Stimulated activated CD8-positive, alpha-beta memory T cell treated with anti-CD3 and anti-CD28 coated beads, Interleukin-12 subunit alpha, Interleukin-12 subunit beta, amount 100 ng/mL, for 1 hour (primary cell): ENCODE data around the gene FAM168A.
A peak's percentile ranks its signal among the peaks of the same experiment; 100 is the strongest.

Source experiments
- DNase-seq: peaks from one replicate; pipeline ENCODE4 v3.0.0-alpha.2; 2020; ENCODE audit warnings: low read depth

The FAM168A gene

DNA sequence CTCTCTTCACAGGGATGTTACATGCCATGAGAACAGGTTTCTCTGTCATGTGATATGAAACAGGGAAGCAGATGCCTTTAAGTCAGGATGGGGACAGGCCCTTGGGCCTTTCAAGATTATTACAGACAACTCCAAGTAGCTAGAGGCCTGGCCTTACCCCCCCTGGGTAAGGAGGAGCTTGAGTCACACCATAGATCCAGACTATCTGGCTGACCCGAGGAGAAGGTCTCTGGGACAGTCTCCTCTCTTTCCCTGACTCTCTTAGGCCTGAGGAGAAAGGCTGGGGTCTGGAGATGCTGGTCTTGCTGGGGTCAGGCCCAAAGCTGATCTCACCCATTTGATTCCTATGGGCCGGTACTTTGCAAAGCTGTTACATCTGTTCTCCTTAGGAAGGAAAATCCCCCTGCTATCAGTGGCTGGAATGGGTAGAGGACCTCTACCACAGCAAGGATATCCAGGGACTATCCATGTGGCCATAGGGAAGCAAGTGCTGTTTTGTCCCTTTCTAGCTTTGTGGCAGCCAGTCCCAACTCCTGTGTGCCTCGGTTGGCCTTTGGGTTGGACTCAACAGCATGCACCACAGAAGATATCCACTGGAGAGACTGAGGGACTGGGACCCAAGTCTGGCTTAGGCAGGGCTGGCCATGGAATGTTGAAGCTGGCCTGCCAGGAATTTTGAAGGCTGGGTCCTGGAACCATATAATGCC lies 196.5 kb downstream of the FAM168A start:
- no peak for DNase-seq

- DNase-seq: no peak
Observed at GRCh38 chr11:73400293-73400692, 197.6 kb downstream of the FAM168A start.

GRCh38 chr11:73399636-73400035 lies 198.3 kb downstream of the FAM168A start:
- no peak for DNase-seq

- no peak for DNase-seq
Observed at GRCh38 chr11:73399159-73399590, 198.7 kb downstream of the FAM168A start.

- DNase-seq: no peak
Observed at GRCh38 chr11:73398721-73399120, 199.2 kb downstream of the FAM168A start.

DNA sequence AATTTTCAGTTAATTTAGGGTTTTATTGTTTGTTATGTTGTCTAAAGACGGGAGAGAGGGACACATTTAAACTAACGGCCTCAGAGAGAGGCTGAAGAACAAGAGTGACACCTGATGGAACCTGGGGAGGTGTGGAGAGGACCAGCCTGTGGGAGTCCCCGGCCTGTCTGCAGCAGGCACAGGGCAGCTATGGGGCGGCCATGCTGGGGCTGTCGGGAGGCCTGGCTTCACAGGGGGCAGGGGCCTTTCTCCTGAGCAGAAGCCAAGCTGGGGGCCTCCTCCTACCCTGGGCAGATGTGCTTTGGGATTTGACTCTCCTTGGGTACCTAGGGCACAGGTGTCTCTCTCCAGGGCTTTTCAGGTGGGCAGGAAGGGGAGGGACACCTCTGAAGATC lies 199.8 kb downstream of the FAM168A start:
- no peak for DNase-seq

GRCh38 chr11:73397468-73398131 lies 200.3 kb downstream of the FAM168A start:
- no peak for DNase-seq

DNA sequence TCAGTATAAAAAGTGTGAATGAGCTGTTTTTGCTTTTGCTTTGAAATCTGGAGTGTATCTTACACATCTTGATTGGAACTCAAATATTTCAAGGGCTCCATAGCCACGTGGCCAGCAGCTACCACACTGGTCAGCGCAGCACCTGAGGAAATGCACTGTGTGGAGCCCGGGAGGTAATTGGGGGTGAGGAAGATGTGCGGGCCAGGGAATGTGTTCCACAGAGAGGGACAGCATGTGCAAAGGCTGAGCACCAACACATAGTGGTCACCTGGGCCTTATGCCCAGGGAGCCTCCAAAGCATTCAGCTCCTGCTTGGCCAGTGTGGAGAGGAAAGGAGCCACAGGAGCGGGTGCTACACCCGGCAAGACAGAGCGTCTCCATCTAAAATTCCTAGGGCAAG lies 200.9 kb downstream of the FAM168A start:
- no peak for DNase-seq

DNA sequence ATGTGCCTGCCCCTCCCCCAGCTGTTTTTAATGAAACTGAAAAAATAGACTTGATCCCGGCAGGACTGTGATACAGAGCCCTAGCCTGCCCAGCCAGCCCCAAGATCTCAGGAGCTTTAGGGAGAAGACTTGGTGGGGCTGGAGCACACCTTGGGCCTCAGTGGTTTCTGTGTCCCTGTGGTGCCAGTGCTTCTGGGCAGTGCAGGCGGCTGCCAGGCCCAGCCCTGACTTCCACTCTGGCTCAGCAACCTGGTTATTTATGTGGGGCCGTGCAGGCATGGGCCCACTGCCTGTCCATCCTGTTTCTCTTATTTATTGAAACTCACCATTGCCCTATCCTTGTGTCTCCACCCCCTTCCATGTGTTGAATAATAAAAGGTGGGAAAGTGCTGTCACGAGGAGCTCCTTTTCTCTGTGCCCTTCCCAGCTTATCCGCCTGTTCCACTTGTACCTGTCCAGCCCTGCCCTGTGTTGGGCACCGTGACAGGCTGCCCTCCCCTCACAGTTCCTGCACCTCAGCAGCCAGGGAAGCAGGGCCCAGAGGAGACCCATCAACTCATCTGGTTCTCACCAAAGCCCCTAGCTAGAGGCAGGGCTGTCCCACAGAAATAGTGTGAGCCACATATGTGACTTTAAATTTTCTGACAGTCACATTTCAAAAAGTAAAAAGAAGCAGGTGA lies 201.5 kb downstream of the FAM168A start:
- DNase-seq: no peak

GRCh38 chr11:73395297-73396208 lies 202.4 kb downstream of the FAM168A start:
- no peak for DNase-seq

DNA sequence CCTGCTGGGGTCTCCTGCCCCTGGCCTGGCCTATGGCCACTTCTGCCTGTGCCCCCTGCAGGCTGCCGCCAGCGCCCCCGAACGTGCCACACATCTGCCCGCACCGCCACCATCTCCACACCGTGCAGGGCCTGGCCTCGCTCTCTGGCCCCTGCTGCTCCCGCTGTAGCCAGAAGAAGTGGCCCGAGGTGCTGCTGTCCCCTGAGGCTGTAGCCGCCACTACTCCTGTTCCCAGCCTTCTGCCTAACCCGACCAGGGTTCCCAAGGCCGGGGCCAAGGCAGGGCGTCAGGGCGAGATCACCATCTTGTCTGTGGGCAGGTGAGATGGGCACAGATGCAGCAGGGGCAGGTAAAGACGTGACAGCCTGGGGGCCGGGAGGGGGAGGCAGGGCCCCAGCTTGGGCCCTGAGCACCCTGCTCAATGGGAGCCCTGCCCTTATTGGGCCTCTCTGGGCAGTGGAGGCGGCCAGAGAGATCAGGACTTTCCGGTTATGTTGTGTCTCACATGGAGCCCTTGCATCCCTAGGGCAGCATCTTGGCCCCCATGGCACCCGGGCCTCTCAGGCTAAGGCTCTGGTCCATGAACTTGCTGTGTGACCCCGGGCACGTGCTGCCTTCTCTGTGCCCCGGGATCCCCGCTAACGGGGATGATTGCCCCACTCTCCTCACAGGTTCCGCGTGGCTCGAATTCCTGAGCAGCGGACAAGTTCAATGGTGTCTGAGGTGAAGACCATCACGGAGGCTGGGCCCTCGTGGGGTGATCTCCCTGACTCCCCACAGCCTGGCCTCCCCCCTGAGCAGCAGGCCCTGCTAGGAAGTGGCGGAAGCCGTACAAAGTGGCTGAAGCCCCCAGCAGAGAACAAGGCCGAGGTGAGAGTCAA lies 203.3 kb downstream of the FAM168A start:
- no peak for DNase-seq

DNA sequence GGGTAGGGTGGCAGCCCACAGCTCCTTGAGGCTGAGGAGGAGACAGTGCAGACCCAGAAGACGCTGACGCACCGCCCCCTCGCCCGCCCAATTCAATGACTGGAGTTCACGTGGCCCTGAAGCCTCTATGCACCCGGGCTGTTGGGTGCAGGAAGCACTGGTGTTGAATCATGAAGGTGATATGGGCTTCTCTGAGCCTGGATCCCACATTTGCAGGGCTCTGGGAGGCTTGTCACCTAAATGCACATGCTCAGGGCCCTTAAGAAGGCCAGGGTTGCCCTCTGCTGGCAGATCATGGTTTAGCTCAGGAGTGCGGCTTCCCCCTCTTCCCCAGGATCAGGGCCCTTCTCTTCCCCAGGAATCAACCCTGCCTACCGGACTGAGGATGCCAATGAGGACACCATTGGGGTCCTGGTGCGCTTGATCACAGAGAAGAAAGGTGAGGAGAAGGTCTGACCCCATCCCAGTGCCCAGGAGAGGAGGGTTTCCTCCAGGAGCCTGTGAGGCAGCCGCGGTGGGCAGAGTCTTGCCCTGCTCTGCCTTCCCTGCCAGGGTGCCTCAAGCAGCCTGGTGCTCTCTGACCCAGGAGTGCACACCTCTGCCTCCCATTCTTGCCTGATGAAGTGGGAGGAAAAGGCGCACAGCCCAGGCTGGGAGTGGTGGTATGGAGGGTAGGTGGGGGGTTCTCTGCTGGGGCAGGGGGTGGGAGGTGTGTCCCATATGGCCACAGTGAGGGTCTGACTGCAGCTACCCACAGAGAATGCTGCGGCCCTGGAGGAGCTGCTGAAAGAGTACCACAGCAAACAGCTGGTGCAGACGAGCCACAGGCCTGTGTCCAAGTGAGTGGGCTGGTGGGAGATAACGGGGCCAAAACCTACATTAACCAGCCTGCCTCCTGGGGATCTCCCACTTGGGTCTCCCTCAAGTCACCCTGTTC lies 204.2 kb downstream of the FAM168A start:
- DNase-seq: peak; percentile 43

- no peak for DNase-seq
Observed at GRCh38 chr11:73393011-73393380, 204.9 kb downstream of the FAM168A start.

GRCh38 chr11:73392108-73393010 lies 205.6 kb downstream of the FAM168A start:
- no peak for DNase-seq

- no peak for DNase-seq
Observed at GRCh38 chr11:73391665-73392064, 206.2 kb downstream of the FAM168A start.

DNA sequence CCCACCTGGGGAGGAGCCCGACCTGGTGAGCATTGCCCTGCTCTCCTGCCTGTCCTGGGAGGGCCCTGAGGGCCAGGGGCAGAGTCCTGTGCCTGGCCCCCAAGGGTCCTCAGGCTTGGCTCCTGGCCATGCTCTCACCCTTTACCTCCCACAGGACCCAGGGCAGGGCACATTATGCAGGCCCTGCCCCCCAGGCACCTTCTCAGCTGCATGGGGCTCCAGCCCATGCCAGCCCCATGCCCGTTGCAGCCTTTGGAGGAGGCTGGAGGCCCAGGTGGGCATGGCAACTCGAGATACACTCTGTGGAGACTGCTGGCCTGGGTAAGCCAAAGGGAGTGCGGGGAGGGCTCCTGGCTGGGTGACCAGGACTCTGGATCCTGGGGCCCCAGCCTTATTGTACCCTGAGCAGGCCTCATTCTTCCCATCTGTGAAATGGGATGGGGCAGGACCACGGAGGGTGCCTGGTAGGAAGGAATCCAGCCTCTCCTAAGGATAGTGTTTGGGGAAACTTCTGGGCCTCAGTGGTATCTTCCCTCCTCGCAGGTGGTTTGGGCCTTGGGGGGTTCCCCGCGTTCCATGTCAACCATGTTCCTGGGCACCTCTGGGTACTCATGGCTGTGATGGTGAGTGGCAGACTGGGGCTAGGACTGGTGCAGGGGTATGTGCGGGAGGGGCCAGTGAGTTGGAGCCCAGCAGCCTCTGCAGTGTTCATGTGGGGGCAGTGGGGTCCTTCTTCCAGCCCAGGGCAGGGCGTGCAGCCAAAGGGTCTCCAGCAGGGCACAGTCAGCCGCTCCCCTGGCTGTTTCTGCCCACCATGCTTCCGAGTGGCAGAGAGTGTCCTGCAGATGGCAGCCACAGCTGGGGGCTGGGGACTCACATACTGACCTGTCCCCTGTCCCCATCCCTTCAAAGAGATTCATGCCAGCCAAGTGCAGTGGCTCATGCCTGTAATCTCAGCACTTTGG lies 207.0 kb downstream of the FAM168A start:
- DNase-seq: no peak

DNA sequence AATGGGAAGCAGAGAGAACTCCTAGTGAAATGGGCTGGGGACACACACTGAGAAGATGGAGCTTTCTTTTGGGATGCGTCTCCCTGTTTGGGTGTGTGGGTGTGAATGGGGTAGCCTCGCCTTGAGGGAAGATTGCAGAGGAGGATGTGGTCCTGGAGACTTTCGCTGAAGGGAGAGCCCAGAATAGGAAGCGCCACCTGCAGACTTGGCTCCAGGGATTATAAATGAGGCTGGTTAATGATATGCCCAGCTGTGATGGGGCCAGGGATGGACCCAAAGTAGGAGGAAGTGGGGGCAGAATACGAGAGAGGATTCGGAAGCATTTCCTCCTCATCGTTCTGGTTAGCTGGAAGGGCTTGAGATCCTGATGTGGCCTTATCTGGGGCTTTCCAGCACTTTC lies 208.0 kb downstream of the FAM168A start:
- no peak for DNase-seq

GRCh38 chr11:73389134-73389525 lies 208.8 kb downstream of the FAM168A start:
- no peak for DNase-seq
